HCT116 (cell line): ENCODE measurements around the gene GNMT.

Source experiments
- CEBPB ChIP-seq: IDR thresholded peaks from 2 replicates; pipeline ENCODE4 v1.6.1; 2012; ENCODE audit warnings: low read depth
- EZH2 ChIP-seq: fragments of 200-600 bp; sonication (generic); IDR thresholded peaks from 2 replicates; pipeline ENCODE4 v1.6.1; 2017; ENCODE audit warnings: antibody characterized with exemption, mixed run types
- JUND ChIP-seq: IDR thresholded peaks from 2 replicates; pipeline ENCODE4 v1.6.1; 2012
- POLR2A ChIP-seq: IDR thresholded peaks from 2 replicates; pipeline ENCODE4 v1.7.0; 2011; ENCODE audit warnings: borderline replicate concordance; ENCODE audit not compliant: insufficient read depth, insufficient read length; ENCODE audit errors: extremely low read depth
- SP1 ChIP-seq: IDR thresholded peaks from 2 replicates; pipeline ENCODE4 v1.6.1; 2012; ENCODE audit warnings: low read depth
- TCF7L2 ChIP-seq: IDR thresholded peaks from 2 replicates; pipeline ENCODE4 v1.7.0; 2011; ENCODE audit warnings: borderline replicate concordance, inconsistent platforms; ENCODE audit not compliant: insufficient read depth, insufficient read length; ENCODE audit errors: extremely low read depth
- YY1 ChIP-seq: IDR thresholded peaks from 2 replicates; pipeline ENCODE4 v1.6.1; 2011; ENCODE audit warnings: low read length, low read depth, moderate library complexity, mild to moderate bottlenecking; ENCODE audit not compliant: insufficient replicate concordance; ENCODE audit errors: extremely low read depth
- TF ChIP-seq, protein P1 (sequence below), 3 experiments: fragments of 200-600 bp in 1 of 3; sonication (generic) in 1 of 3; IDR thresholded peaks in 2 of 3; conservative IDR thresholded peaks in 1 of 3; 2 replicates each; pipeline ENCODE4 v1.5.1; 2012 to 2017; ENCODE audit warnings: low read depth in 2 of 3, low read length in 2 of 3, antibody characterized with exemption in 1 of 3, borderline replicate concordance in 1 of 3, control low read depth in 1 of 3, mild to moderate bottlenecking in 1 of 3, mixed read lengths in 1 of 3, mixed run types in 1 of 3, moderate library complexity in 1 of 3; ENCODE audit not compliant: insufficient read depth in 1 of 3
- TF ChIP-seq, protein P2 (sequence below): IDR thresholded peaks from 2 replicates; pipeline ENCODE4 v1.6.1; 2012
- TF ChIP-seq, protein P3 (sequence below): IDR thresholded peaks from 2 replicates; pipeline ENCODE4 v1.6.1; 2012; ENCODE audit warnings: low read depth

DNA sequence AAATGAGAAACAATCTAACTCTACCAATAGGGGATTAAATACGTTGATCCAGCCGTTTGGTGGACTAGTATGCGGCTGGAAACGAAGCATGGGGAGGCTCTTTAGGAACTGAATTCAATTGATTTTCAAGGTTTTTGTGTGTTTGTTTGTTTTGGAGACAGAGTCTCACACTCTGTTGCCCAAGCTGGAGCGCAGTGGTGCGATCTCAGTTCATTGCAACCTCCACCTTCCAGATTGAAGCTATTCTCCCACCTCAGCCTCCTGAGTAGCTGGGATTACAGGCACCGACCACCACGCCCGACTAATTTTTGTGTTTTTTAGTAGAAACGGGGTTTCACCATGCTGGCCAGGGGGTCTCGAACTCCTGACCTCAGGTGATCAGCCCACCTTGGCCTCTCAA is 24.2 kb upstream of the GNMT start:
- TF ChIP-seq, protein P1, sequence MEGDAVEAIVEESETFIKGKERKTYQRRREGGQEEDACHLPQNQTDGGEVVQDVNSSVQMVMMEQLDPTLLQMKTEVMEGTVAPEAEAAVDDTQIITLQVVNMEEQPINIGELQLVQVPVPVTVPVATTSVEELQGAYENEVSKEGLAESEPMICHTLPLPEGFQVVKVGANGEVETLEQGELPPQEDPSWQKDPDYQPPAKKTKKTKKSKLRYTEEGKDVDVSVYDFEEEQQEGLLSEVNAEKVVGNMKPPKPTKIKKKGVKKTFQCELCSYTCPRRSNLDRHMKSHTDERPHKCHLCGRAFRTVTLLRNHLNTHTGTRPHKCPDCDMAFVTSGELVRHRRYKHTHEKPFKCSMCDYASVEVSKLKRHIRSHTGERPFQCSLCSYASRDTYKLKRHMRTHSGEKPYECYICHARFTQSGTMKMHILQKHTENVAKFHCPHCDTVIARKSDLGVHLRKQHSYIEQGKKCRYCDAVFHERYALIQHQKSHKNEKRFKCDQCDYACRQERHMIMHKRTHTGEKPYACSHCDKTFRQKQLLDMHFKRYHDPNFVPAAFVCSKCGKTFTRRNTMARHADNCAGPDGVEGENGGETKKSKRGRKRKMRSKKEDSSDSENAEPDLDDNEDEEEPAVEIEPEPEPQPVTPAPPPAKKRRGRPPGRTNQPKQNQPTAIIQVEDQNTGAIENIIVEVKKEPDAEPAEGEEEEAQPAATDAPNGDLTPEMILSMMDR (IDR thresholded peaks at IDR 0.05 in 2 of 3, conservative IDR thresholded peaks at IDR 0.05 in 1 of 3; ENCODE audit: borderline replicate concordance in 1 of 3, insufficient read depth in 1 of 3, low read depth in 2 of 3, low read length in 2 of 3), result no peak
- TF ChIP-seq, protein P2, sequence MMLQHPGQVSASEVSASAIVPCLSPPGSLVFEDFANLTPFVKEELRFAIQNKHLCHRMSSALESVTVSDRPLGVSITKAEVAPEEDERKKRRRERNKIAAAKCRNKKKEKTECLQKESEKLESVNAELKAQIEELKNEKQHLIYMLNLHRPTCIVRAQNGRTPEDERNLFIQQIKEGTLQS, result no peak
- TF ChIP-seq TCF7L2 (no peak), EZH2 (no peak), CEBPB (no peak), SP1 (no peak), JUND (no peak), YY1 (no peak), POLR2A (no peak)
- TF ChIP-seq, protein P3, sequence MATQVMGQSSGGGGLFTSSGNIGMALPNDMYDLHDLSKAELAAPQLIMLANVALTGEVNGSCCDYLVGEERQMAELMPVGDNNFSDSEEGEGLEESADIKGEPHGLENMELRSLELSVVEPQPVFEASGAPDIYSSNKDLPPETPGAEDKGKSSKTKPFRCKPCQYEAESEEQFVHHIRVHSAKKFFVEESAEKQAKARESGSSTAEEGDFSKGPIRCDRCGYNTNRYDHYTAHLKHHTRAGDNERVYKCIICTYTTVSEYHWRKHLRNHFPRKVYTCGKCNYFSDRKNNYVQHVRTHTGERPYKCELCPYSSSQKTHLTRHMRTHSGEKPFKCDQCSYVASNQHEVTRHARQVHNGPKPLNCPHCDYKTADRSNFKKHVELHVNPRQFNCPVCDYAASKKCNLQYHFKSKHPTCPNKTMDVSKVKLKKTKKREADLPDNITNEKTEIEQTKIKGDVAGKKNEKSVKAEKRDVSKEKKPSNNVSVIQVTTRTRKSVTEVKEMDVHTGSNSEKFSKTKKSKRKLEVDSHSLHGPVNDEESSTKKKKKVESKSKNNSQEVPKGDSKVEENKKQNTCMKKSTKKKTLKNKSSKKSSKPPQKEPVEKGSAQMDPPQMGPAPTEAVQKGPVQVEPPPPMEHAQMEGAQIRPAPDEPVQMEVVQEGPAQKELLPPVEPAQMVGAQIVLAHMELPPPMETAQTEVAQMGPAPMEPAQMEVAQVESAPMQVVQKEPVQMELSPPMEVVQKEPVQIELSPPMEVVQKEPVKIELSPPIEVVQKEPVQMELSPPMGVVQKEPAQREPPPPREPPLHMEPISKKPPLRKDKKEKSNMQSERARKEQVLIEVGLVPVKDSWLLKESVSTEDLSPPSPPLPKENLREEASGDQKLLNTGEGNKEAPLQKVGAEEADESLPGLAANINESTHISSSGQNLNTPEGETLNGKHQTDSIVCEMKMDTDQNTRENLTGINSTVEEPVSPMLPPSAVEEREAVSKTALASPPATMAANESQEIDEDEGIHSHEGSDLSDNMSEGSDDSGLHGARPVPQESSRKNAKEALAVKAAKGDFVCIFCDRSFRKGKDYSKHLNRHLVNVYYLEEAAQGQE, result no peak
